ENCODE measurements around the gene OTUD7B.

GRCh38 chr1:150005606-150006005, 4.9 kb downstream of the OTUD7B start:
- TF ChIP-seq CTCF (IDR thresholded peaks at IDR 0.05) (no peak), POLR2A (IDR thresholded peaks at IDR 0.05) (no peak)
